Ectodermal cell (in vitro differentiated cells): Measurements from ENCODE around the gene SF1.

Experiments
- H3K27ac ChIP-seq: 2 replicates; pipeline ENCODE4 v1.7.0; 2013; ENCODE audit warnings: mild to moderate bottlenecking, low read depth, low read length; ENCODE audit not compliant: insufficient read depth, poor library complexity, severe bottlenecking
- H3K27me3 ChIP-seq: 2 replicates; pipeline ENCODE4 v1.7.0; 2013; ENCODE audit warnings: mild to moderate bottlenecking, low read length; ENCODE audit not compliant: insufficient read depth, control insufficient read depth, poor library complexity, severe bottlenecking
- H3K36me3 ChIP-seq: one replicate; pipeline ENCODE4 v1.7.0; 2013; ENCODE audit warnings: low read length; ENCODE audit not compliant: control insufficient read depth, insufficient read depth
- H3K4me1 ChIP-seq: one replicate; pipeline ENCODE4 v1.7.0; 2013; ENCODE audit warnings: low read length; ENCODE audit not compliant: control insufficient read depth, insufficient read depth
- H3K4me3 ChIP-seq: 2 replicates; pipeline ENCODE4 v1.7.0; 2013; ENCODE audit warnings: low read depth, low read length, control low read depth; ENCODE audit not compliant: insufficient read depth
- H3K9me3 ChIP-seq: 2 replicates; pipeline ENCODE4 v1.7.0; 2013; ENCODE audit warnings: mild to moderate bottlenecking, low read length, moderate library complexity; ENCODE audit not compliant: control insufficient read depth
- WGBS, 2 experiments: methylation state at CpG; one replicate each; pipeline ENCODE4 v1.1.7; 2013; ENCODE audit warnings: missing lambda C conversion rate in 2 of 2; 5-methylcytosine and 5-hydroxymethylcytosine counted together

Gene SF1

GRCh38 chr11:64766881-64767280, 11.5 kb downstream of the SF1 start:
- Histone ChIP-seq H3K9me3 (no peaks in the 10 kb centered on the region), H3K4me3 (no peak overlapping the region), H3K4me1 (peaks cover 44% of the 10 kb centered on the region), H3K27me3 (no peaks in the 10 kb centered on the region), H3K36me3 (peaks cover 67% of the 10 kb centered on the region), H3K27ac (no peak overlapping the region)
- 96 to 99% methylated on average over 11 of the region's 11 CpGs for WGBS, 2 experiments

GRCh38 chr11:64765851-64766665, 12.3 kb downstream of the SF1 start:
- H3K27me3 ChIP-seq, result no peaks in the 10 kb centered on the region
- no peak overlapping the region for H3K4me3 ChIP-seq
- H3K36me3 ChIP-seq, result peaks cover 59% of the 10 kb centered on the region
- H3K4me1 ChIP-seq, result peaks cover 44% of the 10 kb centered on the region
- H3K27ac ChIP-seq, result no peak overlapping the region
- no peaks in the 10 kb centered on the region for H3K9me3 ChIP-seq
- 93% methylated on average over 30 to 34 of the region's 42 CpGs for WGBS, 2 experiments

GRCh38 chr11:64765291-64765850, 13.0 kb downstream of the SF1 start:
- Histone ChIP-seq H3K4me3 (no peak overlapping the region), H3K27ac (no peak overlapping the region), H3K4me1 (peaks cover 51% of the 10 kb centered on the region), H3K9me3 (no peaks in the 10 kb centered on the region), H3K36me3 (peaks cover 52% of the 10 kb centered on the region), H3K27me3 (no peaks in the 10 kb centered on the region)
- WGBS, 2 experiments, result 92 to 93% methylated on average over 27 of the region's 30 CpGs

- H3K4me3 ChIP-seq, result no peak overlapping the region
- no peak overlapping the region for H3K27ac ChIP-seq
- no peaks in the 10 kb centered on the region for H3K9me3 ChIP-seq
- WGBS, 2 experiments, result 94 to 96% methylated on average over 7 to 8 of the region's 8 CpGs
- no peaks in the 10 kb centered on the region for H3K27me3 ChIP-seq
- H3K4me1 ChIP-seq, result peaks cover 57% of the 10 kb centered on the region
- H3K36me3 ChIP-seq, result peaks cover 45% of the 10 kb centered on the region
Measured at GRCh38 chr11:64764753-64765152, 13.6 kb downstream of the SF1 start.

- Histone ChIP-seq H3K9me3 (no peaks in the 10 kb centered on the region), H3K27ac (peak overlapping the region; percentile 78), H3K36me3 (peaks cover 39% of the 10 kb centered on the region), H3K4me3 (no peak overlapping the region), H3K27me3 (no peaks in the 10 kb centered on the region), H3K4me1 (peaks cover 64% of the 10 kb centered on the region)
- WGBS, 2 experiments, result 56 to 62% methylated on average over 9 to 11 of the region's 11 CpGs
Measured at GRCh38 chr11:64764040-64764611, 14.2 kb downstream of the SF1 start.

GRCh38 chr11:64763526-64764039, 14.8 kb downstream of the SF1 start:
- H3K36me3 ChIP-seq, result peaks cover 34% of the 10 kb centered on the region
- WGBS, 2 experiments, result 50 to 53% methylated on average over 6 of the region's 6 CpGs
- H3K27me3 ChIP-seq, result no peaks in the 10 kb centered on the region
- H3K4me3 ChIP-seq, result no peak overlapping the region
- H3K4me1 ChIP-seq, result peaks cover 66% of the 10 kb centered on the region
- H3K27ac ChIP-seq, result peak overlapping the region; percentile 78
- H3K9me3 ChIP-seq, result no peaks in the 10 kb centered on the region

GRCh38 chr11:64762674-64763525, 15.4 kb downstream of the SF1 start:
- H3K27me3 ChIP-seq, result no peaks in the 10 kb centered on the region
- H3K9me3 ChIP-seq, result no peaks in the 10 kb centered on the region
- peaks cover 27% of the 10 kb centered on the region for H3K36me3 ChIP-seq
- 29 to 32% methylated on average over 11 to 13 of the region's 13 CpGs for WGBS, 2 experiments
- peak overlapping the region; percentile 78 for H3K27ac ChIP-seq
- H3K4me3 ChIP-seq, result no peak overlapping the region
- peaks cover 66% of the 10 kb centered on the region for H3K4me1 ChIP-seq

GRCh38 chr11:64762277-64762673, 16.1 kb downstream of the SF1 start:
- Histone ChIP-seq H3K9me3 (no peaks in the 10 kb centered on the region), H3K27me3 (no peaks in the 10 kb centered on the region), H3K36me3 (peaks cover 21% of the 10 kb centered on the region), H3K27ac (no peak overlapping the region), H3K4me3 (no peak overlapping the region), H3K4me1 (peaks cover 64% of the 10 kb centered on the region)
- WGBS, 2 experiments, result 71 to 80% methylated on average over 5 of the region's 5 CpGs

- Histone ChIP-seq H3K27me3 (no peaks in the 10 kb centered on the region), H3K4me3 (no peak overlapping the region), H3K27ac (peak overlapping the region; percentile 6), H3K4me1 (peaks cover 58% of the 10 kb centered on the region), H3K9me3 (no peaks in the 10 kb centered on the region), H3K36me3 (peaks cover 11% of the 10 kb centered on the region)
- WGBS, 2 experiments, result 61 to 70% methylated on average over 7 of the region's 7 CpGs
Measured at GRCh38 chr11:64760759-64761420, 17.5 kb downstream of the SF1 start.
